ENCODE results near the gene KRTAP2-4. TPM values are rescaled to one million over a fixed set of nuclear protein-coding genes. Genes with fewer than 3 reads are reported as not detected.

The KRTAP2-4 gene
- total and polyA plus RNA-seq, 8 donors = not detected

DNA sequence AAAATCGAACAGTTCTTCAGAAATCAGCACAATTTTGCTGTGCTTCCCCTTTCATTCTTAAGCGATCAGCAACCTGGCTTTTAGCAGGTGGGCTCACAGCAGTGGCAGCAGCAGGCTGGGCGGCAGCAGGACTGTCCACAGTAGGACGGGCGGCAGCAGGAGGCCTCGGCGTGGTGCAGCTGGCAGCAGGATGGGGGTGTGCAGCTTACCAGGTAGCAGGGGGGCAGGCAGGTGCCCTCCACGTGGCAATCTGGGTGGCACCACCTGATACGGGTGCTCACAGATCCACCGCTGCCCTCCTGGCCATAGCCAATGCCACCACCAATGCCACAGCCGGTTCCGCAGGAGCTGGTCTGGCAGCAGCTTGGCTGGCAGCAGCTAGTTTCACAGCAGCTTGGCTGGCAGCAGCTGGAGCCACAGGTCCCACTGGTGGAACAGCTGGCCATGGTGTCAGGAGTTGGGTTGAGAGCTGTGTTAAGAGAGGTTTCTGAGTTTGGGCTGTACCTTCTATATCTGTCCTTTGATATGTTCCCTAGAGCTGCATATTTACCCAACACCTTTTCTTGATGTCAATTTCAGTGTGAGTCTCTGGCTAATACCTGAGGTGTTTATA lies 35.9 kb downstream of the KRTAP2-4 start, which contains the start of gene KRTAP1-4:
Gene KRTAP1-4, minus strand, starts transcription at position 563 of the 613 bp plus-strand sequence. Its CDS starts 117 bp downstream, at position 446.
- TF ChIP-seq, protein P1, sequence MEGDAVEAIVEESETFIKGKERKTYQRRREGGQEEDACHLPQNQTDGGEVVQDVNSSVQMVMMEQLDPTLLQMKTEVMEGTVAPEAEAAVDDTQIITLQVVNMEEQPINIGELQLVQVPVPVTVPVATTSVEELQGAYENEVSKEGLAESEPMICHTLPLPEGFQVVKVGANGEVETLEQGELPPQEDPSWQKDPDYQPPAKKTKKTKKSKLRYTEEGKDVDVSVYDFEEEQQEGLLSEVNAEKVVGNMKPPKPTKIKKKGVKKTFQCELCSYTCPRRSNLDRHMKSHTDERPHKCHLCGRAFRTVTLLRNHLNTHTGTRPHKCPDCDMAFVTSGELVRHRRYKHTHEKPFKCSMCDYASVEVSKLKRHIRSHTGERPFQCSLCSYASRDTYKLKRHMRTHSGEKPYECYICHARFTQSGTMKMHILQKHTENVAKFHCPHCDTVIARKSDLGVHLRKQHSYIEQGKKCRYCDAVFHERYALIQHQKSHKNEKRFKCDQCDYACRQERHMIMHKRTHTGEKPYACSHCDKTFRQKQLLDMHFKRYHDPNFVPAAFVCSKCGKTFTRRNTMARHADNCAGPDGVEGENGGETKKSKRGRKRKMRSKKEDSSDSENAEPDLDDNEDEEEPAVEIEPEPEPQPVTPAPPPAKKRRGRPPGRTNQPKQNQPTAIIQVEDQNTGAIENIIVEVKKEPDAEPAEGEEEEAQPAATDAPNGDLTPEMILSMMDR (IDR thresholded peaks at IDR 0.05) = no peak
- Histone ChIP-seq H3K27me3 (peaks cover 0 to 21% of the 10 kb centered on the region in 2 donors), H3K4me3 (no peak within 1 kb of the TSS), H3K36me3 (no peaks in the 10 kb centered on the region), H3K27ac (no peak within 1 kb of the TSS), H3K4me1 (no peaks in the 10 kb centered on the region), H3K9me3 (no peaks in the 10 kb centered on the region)
- DNase-seq = no peak
- intact Hi-C loops (cut with DNase I) = no loop called here
- ATAC-seq = no peak

DNA sequence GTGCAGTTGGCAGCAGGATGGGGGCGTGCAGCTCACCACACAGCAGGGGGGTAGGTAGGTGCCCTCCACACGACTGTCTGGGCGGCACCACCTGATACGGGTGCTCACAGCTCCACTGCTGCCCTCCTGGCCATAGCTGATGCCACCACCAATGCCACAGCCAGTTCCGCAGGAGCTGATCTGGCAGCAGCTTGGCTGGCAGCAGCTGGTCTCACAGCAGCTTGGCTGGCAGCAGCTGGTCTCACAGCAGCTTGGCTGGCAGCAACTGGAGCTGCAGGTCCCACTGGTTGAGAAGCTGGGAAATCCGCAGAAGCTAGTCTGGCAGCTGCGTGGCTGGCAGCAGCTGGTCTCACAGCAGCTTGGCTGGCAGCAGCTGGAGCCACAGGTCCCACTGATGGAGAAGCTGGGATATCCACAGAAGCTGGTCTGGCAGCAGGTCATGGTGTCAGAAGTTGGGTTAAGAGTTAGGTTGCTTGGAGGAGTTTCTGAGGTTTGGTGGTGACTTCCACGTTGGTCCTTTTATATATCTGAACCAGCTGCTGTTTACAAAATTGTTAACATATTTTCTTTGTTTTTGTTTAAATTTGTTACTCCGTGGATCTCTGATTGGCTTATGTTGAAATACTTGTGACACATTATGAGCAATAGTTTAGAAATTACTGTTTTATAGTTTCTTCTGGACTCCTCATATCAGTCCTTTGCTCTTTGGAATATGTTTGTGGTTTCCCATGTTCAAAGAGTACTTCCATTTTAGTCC lies 38.8 kb downstream of the KRTAP2-4 start, which contains the start of gene KRTAP1-5:
Gene KRTAP1-5, minus strand, starts transcription at position 494 of the 757 bp plus-strand sequence. Its CDS starts 53 bp downstream, at position 441.
- intact Hi-C loops (cut with DNase I) = no loop called here
- no peak within 1 kb of the TSS for H3K4me3 ChIP-seq
- TF ChIP-seq, protein P1 (IDR thresholded peaks at IDR 0.05) = no peak
- ATAC-seq = no peak
- H3K9me3 ChIP-seq = no peaks in the 10 kb centered on the region
- no peak within 1 kb of the TSS for H3K27ac ChIP-seq
- peak in 1 of 4 donors; percentile 64 for DNase-seq
- H3K4me1 ChIP-seq = no peaks in the 10 kb centered on the region
- H3K27me3 ChIP-seq = peaks cover 0 to 21% of the 10 kb centered on the region in 2 donors
- no peaks in the 10 kb centered on the region for H3K36me3 ChIP-seq

DNA sequence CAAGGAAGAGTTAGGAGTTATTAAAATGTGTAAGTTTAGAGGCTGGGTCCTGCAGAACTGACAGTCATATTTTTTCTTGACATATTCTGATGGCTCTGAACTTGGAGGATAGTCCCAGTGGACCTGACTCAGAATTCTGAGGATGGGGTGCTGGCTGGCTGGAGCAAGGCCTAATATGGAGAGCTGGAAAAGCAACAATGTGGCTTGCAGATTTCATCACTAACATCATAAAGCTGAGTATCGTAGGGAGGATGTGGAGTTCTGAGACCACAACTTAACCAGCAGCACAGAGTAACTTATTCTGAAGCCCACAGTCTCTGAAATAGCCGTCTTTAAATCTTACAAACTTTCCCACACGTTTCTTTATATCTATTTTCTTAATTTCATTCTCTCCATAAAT lies 41.0 kb downstream of the KRTAP2-4 start:
- intact Hi-C loops (cut with DNase I) = no loop called here
- Histone ChIP-seq H3K9me3 (no peaks in the 10 kb centered on the region), H3K4me3 (no peak overlapping the region), H3K36me3 (no peaks in the 10 kb centered on the region), H3K27me3 (peaks cover 0 to 7% of the 10 kb centered on the region in 2 donors), H3K4me1 (no peaks in the 10 kb centered on the region), H3K27ac (no peak overlapping the region)
- TF ChIP-seq, protein P1 (IDR thresholded peaks at IDR 0.05) = no peak
- no peak for DNase-seq
- ATAC-seq = no peak

DNA sequence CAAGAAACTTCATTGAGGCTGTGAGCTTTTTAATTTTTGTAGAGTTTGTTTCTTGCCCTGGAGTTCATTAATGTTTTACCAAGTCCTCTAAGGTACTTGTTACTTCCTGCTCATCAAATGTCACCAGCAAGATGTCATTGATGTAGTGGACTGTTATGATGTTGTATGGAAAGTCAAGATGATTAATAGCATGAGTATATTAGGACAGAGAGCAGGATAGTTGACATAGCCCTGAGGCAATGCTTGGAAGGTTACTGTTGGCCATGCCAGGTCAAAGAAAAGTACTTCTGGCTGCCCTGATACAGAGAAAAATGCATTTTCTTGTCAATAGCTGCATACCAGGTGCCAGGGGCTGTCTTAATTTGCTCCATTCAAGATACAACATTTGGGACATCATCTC lies 45.3 kb downstream of the KRTAP2-4 start:
- H3K9me3 ChIP-seq = no peaks in the 10 kb centered on the region
- no peaks in the 10 kb centered on the region for H3K27me3 ChIP-seq
- DNase-seq (no peak), ATAC-seq (no peak)
- H3K4me1 ChIP-seq = no peaks in the 10 kb centered on the region
- TF ChIP-seq, protein P1 (IDR thresholded peaks at IDR 0.05) = no peak
- H3K4me3 ChIP-seq = no peak overlapping the region
- H3K36me3 ChIP-seq = no peaks in the 10 kb centered on the region
- no peak overlapping the region for H3K27ac ChIP-seq
- intact Hi-C loops (cut with DNase I) = no loop called here

DNA sequence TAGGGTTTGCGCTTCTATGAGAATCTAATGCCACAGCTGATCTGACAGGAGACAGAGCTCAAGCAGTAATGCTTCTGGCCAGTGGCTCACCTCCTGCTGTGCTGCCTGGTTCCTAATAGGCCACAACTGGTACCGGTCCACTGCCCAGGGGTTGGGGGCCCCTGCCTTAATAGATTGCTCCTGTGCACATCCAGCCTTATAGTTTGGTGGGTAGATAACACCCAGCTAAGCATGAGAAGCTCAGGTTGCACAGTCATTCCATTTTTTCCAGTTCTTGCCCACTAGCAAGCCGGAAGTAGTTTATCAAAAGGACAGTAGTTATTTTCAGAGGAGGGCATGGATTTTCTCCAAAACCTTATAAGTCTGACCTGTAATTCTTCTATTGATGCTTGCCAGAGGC lies 46.3 kb downstream of the KRTAP2-4 start:
- no peaks in the 10 kb centered on the region for H3K4me1 ChIP-seq
- no peak overlapping the region for H3K4me3 ChIP-seq
- no peaks in the 10 kb centered on the region for H3K9me3 ChIP-seq
- TF ChIP-seq, protein P1 (IDR thresholded peaks at IDR 0.05) = no peak
- no peaks in the 10 kb centered on the region for H3K36me3 ChIP-seq
- H3K27me3 ChIP-seq = no peaks in the 10 kb centered on the region
- DNase-seq = no peak
- no peak overlapping the region for H3K27ac ChIP-seq
- no peak for ATAC-seq
- intact Hi-C loops (cut with DNase I) = no loop called here
